ENCODE measurements around the gene SPEM2. TPM values are rescaled to one million over a fixed set of nuclear protein-coding genes. Genes with fewer than 3 reads are reported as not detected.

SPEM2 gene
- polyA plus RNA-seq, 3 donors from 2014 or later: not detected

DNA sequence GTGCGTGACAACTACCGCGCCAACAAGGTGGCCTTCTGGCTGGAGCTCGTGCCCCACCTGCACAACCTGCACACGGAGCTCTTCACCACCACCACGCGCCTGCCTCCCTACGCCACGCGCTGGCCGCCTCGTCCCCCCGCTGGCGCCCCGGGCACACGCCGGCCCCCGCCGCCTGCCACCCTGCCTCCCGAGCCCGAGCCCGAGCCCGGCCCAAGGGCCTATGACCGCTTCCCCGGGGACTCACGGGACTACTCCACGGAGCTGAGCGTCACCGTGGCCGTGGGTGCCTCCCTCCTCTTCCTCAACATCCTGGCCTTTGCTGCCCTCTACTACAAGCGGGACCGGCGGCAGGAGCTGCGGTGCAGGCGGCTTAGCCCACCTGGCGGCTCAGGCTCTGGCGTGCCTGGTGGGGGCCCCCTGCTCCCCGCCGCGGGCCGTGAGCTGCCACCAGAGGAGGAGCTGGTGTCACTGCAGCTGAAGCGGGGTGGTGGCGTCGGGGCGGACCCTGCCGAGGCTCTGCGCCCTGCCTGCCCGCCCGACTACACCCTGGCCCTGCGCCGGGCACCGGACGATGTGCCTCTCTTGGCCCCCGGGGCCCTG lies 8.3 kb upstream of the SPEM2 start:
- no peak overlapping the region for H3K27ac Mint-ChIP-seq
- H3K9me3 Mint-ChIP-seq: no peaks in the 10 kb centered on the region
- peaks cover 0 to 5% (median 3%) of the 10 kb centered on the region in 3 donors for H3K27me3 Mint-ChIP-seq (ENCODE audit: low read depth in 3 of 3)
- DNase-seq: no peak
- no peak overlapping the region for H3K4me3 Mint-ChIP-seq
- H3K36me3 Mint-ChIP-seq: no peaks in the 10 kb centered on the region
- no peaks in the 10 kb centered on the region for H3K4me1 Mint-ChIP-seq

DNA sequence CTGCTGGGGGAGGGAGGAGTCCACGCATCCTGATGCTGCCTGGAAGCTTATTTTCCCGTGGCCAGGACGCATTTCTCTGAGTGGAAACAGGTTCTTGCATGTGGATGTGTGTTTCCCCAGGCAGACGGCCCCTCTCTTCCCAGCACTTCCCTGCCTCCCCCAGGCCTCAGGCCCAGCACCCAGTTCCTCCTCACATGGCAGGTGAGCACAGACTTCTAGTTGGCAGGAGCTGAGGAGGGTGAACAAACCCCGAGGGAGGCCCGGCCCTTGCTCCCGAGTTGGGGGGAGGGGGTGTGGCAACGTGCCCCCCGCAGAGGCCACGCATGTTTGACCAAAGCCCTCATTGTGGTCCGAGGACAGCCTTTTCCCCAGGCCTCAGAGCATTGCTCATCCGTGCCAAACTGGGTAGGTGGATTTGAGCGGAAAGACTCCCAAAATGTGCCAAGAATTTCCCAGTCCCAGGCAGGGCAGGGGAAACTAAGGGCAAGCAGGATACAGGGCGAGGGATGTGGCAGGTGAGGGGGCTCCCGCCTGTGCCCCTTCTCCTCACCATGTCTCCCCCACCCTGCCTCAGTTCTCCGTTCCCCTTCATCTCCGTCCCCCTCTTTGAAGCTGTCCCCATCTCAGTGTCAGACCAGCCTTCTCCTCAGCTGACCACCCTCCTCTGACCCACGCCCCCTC lies 6.8 kb upstream of the SPEM2 start:
- no peaks in the 10 kb centered on the region for H3K36me3 Mint-ChIP-seq
- DNase-seq: no peak
- H3K27ac Mint-ChIP-seq: no peak overlapping the region
- no peak overlapping the region for H3K4me3 Mint-ChIP-seq
- H3K27me3 Mint-ChIP-seq (ENCODE audit: low read depth in 3 of 3): peaks cover 0 to 5% (median 2%) of the 10 kb centered on the region in 3 donors
- H3K9me3 Mint-ChIP-seq: no peaks in the 10 kb centered on the region
- no peaks in the 10 kb centered on the region for H3K4me1 Mint-ChIP-seq

GRCh38 chr17:7419819-7420610 lies 5.4 kb upstream of the SPEM2 start, which contains the start of gene SPEM1:
TSS of gene SPEM1 (plus strand) at chr17:7420324. CDS start at chr17:7420385, 61 bp downstream.
- Mint-ChIP-seq H3K4me1 (no peaks in the 10 kb centered on the region), H3K27ac (no peak within 1 kb of the TSS), H3K4me3 (no peak within 1 kb of the TSS), H3K9me3 (no peaks in the 10 kb centered on the region), H3K36me3 (no peaks in the 10 kb centered on the region), H3K27me3 (ENCODE audit: low read depth in 3 of 3) (peaks cover 0 to 5% (median 2%) of the 10 kb centered on the region in 3 donors)
- DNase-seq: no peak

GRCh38 chr17:7421186-7421585 lies 4.2 kb upstream of the SPEM2 start:
- Mint-ChIP-seq H3K36me3 (no peaks in the 10 kb centered on the region), H3K4me3 (no peak overlapping the region), H3K4me1 (no peaks in the 10 kb centered on the region), H3K27me3 (ENCODE audit: low read depth in 3 of 3) (peaks cover 0 to 3% (median 0%) of the 10 kb centered on the region in 3 donors), H3K27ac (no peak overlapping the region), H3K9me3 (no peaks in the 10 kb centered on the region)
- DNase-seq: no peak

DNA sequence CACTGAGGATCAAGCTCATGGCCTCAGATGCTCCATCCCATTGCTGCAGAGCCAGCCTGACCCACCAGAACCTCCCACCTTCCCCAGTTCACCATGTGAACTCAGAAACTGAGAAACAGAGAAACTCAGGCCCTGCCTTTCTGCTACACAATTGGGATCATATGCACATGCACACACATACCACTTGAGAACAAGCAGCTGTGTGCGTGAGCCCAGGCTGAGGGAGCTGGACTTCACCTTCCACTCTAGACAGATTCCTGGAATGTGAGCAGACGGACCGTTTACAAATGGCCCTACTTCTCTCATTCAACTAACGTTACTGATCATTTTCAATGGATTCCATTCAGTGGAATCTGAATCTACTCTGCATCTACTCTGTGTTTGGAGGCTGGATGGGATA lies 1.7 kb upstream of the SPEM2 start:
- H3K27me3 Mint-ChIP-seq (ENCODE audit: low read depth in 3 of 3): peaks cover 0 to 2% (median 0%) of the 10 kb centered on the region in 3 donors
- no peaks in the 10 kb centered on the region for H3K36me3 Mint-ChIP-seq
- H3K4me1 Mint-ChIP-seq: no peaks in the 10 kb centered on the region
- no peak overlapping the region for H3K27ac Mint-ChIP-seq
- no peak overlapping the region for H3K4me3 Mint-ChIP-seq
- no peak for DNase-seq
- no peaks in the 10 kb centered on the region for H3K9me3 Mint-ChIP-seq

GRCh38 chr17:7425756-7426155 lies 340 bp downstream of the SPEM2 start:
- H3K4me1 Mint-ChIP-seq: no peaks in the 10 kb centered on the region
- no peak overlapping the region for H3K4me3 Mint-ChIP-seq
- H3K27me3 Mint-ChIP-seq (ENCODE audit: low read depth in 3 of 3): no peaks in the 10 kb centered on the region
- no peaks in the 10 kb centered on the region for H3K36me3 Mint-ChIP-seq
- H3K27ac Mint-ChIP-seq: no peak overlapping the region
- H3K9me3 Mint-ChIP-seq: no peaks in the 10 kb centered on the region
- no peak for DNase-seq

GRCh38 chr17:7426203-7426863 lies 917 bp downstream of the SPEM2 start:
- H3K27me3 Mint-ChIP-seq (ENCODE audit: low read depth in 3 of 3): peaks cover 0 to under 1% (median 0%) of the 10 kb centered on the region in 3 donors
- H3K4me3 Mint-ChIP-seq: no peak overlapping the region
- no peak overlapping the region for H3K27ac Mint-ChIP-seq
- no peaks in the 10 kb centered on the region for H3K4me1 Mint-ChIP-seq
- no peaks in the 10 kb centered on the region for H3K36me3 Mint-ChIP-seq
- H3K9me3 Mint-ChIP-seq: no peaks in the 10 kb centered on the region
- no peak for DNase-seq

DNA sequence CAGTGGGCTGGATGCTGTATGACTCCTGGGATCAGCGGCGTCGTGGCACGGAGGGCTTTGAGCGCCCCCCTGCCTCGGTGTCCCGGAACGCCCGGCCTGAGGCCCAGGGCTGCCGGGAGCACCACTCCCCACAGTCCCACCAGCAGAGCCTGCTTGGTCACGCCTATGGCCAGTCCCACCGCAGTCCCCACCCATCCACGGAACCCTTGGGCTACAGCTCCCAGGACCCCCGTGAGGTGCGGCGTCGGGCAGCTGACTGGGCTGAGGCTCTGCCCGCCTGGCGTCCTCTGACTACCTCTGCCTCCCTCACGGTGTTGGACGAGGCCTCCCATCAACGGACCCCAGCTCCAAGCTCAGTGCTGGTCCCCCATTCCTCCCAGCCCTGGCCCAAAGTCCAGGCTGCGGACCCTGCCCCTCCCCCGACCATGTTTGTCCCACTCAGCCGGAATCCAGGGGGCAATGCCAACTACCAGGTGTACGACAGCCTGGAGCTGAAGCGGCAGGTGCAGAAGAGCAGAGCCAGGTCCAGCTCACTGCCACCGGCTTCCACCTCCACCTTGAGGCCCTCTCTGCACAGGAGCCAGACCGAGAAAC lies 1.6 kb downstream of the SPEM2 start:
- Mint-ChIP-seq H3K27ac (no peak overlapping the region), H3K4me3 (no peak overlapping the region), H3K36me3 (no peaks in the 10 kb centered on the region), H3K4me1 (no peaks in the 10 kb centered on the region), H3K9me3 (no peaks in the 10 kb centered on the region), H3K27me3 (ENCODE audit: low read depth in 3 of 3) (peaks cover 0 to 2% (median 0%) of the 10 kb centered on the region in 3 donors)
- no peak for DNase-seq

DNA sequence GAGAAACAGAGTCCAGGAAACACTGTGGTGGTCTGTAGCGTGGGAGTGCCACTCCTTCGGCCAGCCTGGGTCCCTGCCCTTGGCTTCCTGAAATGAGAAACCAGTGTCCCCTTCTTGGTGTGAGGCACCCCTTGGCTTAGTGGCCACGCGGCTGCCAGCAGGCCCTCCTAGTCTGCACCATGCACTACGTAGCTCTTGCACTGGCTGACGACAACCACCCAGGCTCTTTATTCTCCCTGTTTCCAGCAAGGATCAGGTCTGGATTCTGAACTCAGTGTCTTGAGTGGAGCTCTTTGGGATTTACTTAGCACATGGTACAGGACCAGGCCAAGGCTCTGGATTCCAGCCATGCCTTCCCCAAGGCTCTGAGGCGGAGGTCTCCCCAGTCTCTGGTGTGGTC lies 2.1 kb downstream of the SPEM2 start:
- no peak overlapping the region for H3K4me3 Mint-ChIP-seq
- DNase-seq: no peak
- H3K36me3 Mint-ChIP-seq: no peaks in the 10 kb centered on the region
- no peak overlapping the region for H3K27ac Mint-ChIP-seq
- no peaks in the 10 kb centered on the region for H3K4me1 Mint-ChIP-seq
- no peaks in the 10 kb centered on the region for H3K9me3 Mint-ChIP-seq
- peaks cover 0 to 2% (median 0%) of the 10 kb centered on the region in 3 donors for H3K27me3 Mint-ChIP-seq (ENCODE audit: low read depth in 3 of 3)

DNA sequence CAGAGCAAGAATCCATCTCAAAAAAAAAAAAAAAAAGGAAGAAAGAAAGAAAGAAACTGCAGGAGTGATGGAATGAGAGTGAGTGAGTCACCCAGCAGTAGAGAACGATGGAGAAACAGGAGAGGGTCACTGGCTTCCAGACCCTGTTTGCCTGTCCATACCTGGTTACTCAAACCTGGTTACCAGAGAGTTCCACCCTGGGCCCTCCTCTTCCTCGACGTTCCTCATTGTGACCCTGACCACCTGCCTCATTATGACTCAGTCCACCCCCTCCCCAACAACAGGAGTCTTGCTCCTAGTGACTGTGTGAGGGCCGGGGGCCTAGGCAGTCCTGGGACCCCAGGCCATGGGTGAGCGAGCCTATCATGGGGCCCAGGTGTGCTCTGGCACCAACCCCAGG lies 3.1 kb downstream of the SPEM2 start, which contains the start of gene SPEM3:
SPEM3 (plus strand) TSS at position 301 of the 400 bp plus-strand sequence; CDS start at position 347, 46 bp downstream.
- Mint-ChIP-seq H3K4me1 (no peaks in the 10 kb centered on the region), H3K36me3 (no peaks in the 10 kb centered on the region), H3K4me3 (no peak within 1 kb of the TSS), H3K27ac (no peak within 1 kb of the TSS), H3K9me3 (no peaks in the 10 kb centered on the region), H3K27me3 (ENCODE audit: low read depth in 3 of 3) (peaks cover 0 to 2% (median 0%) of the 10 kb centered on the region in 3 donors)
- DNase-seq: no peak

DNA sequence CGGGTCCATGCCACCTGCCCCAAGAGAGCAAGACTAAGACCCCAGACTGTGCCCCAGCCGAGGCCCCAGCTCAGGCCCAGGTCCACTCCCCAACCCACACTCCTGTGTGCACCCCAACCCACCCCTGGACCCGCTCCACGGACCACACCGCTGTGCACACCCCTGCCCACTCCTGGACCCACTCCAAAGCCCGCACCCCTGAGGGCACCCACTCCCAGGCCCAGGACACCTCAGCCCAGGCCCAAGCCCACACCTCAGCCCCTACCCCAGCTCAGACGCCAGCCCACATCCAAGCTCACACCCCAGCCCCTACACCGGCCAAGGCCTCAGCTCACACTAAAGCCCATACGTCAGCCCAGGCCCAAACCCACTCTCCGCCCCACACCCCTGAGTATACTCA lies 4.3 kb downstream of the SPEM2 start:
- no peaks in the 10 kb centered on the region for H3K36me3 Mint-ChIP-seq
- H3K27ac Mint-ChIP-seq: no peak overlapping the region
- no peak for DNase-seq
- H3K27me3 Mint-ChIP-seq (ENCODE audit: low read depth in 3 of 3): peaks cover 0 to 2% (median 0%) of the 10 kb centered on the region in 3 donors
- no peak overlapping the region for H3K4me3 Mint-ChIP-seq
- H3K4me1 Mint-ChIP-seq: peaks cover 0 to under 1% of the 10 kb centered on the region in 2 donors
- H3K9me3 Mint-ChIP-seq: no peaks in the 10 kb centered on the region

DNA sequence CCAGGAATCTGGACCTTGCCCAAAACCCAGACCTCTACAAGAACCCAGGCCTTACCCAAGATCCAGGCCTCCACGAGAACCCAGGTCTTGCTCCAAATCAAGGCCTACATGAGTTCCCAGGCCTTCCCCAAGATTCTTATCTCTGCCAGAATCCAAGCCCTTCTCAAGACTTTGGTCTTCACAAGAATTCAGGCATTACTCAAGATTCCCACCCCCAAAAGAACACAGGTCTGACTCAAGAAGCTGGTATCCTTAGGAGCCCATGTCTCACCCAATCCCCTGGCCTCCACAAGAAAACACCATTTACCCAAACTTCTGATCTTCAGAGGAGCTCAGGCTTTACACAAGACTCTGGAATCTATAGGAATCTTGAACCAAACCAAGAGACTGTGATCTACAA lies 5.8 kb downstream of the SPEM2 start:
- peaks cover 7 to 12% (median 10%) of the 10 kb centered on the region in 3 donors for H3K27me3 Mint-ChIP-seq (ENCODE audit: low read depth in 3 of 3)
- H3K36me3 Mint-ChIP-seq: no peaks in the 10 kb centered on the region
- peaks cover 11 to 12% of the 10 kb centered on the region in 2 donors for H3K4me1 Mint-ChIP-seq
- no peak overlapping the region for H3K27ac Mint-ChIP-seq
- H3K4me3 Mint-ChIP-seq: no peak overlapping the region
- no peak for DNase-seq
- H3K9me3 Mint-ChIP-seq: no peaks in the 10 kb centered on the region

DNA sequence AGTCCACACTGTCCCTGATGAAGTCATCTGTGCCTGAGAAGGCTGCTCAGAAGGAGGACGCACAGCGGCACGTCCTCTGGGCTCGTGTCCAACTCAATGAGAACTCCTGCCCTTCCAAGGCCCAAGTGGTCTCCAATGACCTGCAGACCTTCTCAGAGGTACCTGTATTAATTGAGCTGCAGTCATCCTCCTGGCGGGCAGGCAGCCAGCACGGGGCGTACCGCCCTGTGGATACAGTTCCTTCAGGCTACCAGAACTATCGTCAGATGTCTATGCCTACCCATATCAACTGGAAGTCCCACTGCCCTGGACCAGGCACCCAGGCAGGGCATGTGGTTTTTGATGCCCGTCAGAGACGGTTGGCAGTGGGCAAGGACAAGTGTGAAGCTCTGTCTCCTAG lies 6.9 kb downstream of the SPEM2 start:
- no peak overlapping the region for H3K27ac Mint-ChIP-seq
- no peak for DNase-seq
- no peaks in the 10 kb centered on the region for H3K9me3 Mint-ChIP-seq
- no peak overlapping the region for H3K4me3 Mint-ChIP-seq
- no peaks in the 10 kb centered on the region for H3K36me3 Mint-ChIP-seq
- peaks cover 10 to 14% (median 13%) of the 10 kb centered on the region in 3 donors for H3K27me3 Mint-ChIP-seq (ENCODE audit: low read depth in 3 of 3)
- peaks cover 18 to 21% of the 10 kb centered on the region in 2 donors for H3K4me1 Mint-ChIP-seq

Data from immature natural killer cell (primary cell).